DOHH2 (cell line): ENCODE data around the gene ATP8B4.

Source experiments
- EZH2phosphoT487 ChIP-seq: fragments of 200-600 bp; sonication (generic); IDR thresholded peaks from 2 replicates; pipeline ENCODE4 v1.6.1; 2017; ENCODE audit warnings: borderline replicate concordance, mild to moderate bottlenecking, antibody characterized with exemption, low read length, moderate library complexity, mixed read lengths
- TF ChIP-seq, protein P1 (sequence below): fragments of 200-600 bp; sonication (generic); IDR thresholded peaks from one replicate; pipeline ENCODE4 v1.5.1; 2014; ENCODE audit warnings: antibody characterized with exemption, mild to moderate bottlenecking, low read depth, low read length; ENCODE audit not compliant: poor library complexity, severe bottlenecking

DNA sequence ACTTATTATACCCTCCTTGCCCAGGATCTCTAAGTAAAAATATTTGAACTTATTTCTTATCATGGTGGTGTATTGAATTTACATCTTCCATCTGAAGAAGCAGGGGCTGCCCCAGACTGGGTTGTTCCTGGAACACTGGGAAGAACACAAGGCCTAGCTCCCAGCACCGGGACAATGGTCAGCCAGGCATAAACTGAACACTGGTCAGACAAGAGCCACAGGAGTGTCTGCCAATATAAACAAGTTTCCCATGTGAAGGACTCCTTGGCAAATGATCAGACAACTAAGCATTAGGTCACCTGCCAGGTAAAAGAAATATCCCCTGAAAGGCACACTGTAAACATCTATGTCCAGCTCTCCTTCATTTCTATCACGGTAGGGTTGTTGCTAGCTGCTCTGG is 172.4 kb downstream of the ATP8B4 start:
- TF ChIP-seq, protein P1, sequence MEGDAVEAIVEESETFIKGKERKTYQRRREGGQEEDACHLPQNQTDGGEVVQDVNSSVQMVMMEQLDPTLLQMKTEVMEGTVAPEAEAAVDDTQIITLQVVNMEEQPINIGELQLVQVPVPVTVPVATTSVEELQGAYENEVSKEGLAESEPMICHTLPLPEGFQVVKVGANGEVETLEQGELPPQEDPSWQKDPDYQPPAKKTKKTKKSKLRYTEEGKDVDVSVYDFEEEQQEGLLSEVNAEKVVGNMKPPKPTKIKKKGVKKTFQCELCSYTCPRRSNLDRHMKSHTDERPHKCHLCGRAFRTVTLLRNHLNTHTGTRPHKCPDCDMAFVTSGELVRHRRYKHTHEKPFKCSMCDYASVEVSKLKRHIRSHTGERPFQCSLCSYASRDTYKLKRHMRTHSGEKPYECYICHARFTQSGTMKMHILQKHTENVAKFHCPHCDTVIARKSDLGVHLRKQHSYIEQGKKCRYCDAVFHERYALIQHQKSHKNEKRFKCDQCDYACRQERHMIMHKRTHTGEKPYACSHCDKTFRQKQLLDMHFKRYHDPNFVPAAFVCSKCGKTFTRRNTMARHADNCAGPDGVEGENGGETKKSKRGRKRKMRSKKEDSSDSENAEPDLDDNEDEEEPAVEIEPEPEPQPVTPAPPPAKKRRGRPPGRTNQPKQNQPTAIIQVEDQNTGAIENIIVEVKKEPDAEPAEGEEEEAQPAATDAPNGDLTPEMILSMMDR: no peak
- no peak for TF ChIP-seq EZH2phosphoT487
